Colon (tissue), 2 donors: ENCODE data around the gene CDH10.

Experiments used
- FAIRE-seq: peaks from 2 replicates; lab custom pipeline; 2012; peaks lifted over from hg19 to GRCh38; lab: Jason Lieb, UNC
- donor health status: control.
- donor health status: control.

CDH10 gene

GRCh38 chr5:24598956-24599355 lies 45.8 kb downstream of the CDH10 start:
- no peak for FAIRE-seq

- no peak for FAIRE-seq
These were observed 49.4 kb downstream of the CDH10 start for GRCh38 chr5:24595329-24595728.

- FAIRE-seq: no peak
These were observed 53.4 kb downstream of the CDH10 start for GRCh38 chr5:24591426-24591825.

GRCh38 chr5:24589566-24589965 lies 55.2 kb downstream of the CDH10 start:
- no peak for FAIRE-seq

- no peak for FAIRE-seq
These were observed 59.0 kb downstream of the CDH10 start for GRCh38 chr5:24585751-24586150.

GRCh38 chr5:24571302-24571701 lies 73.5 kb downstream of the CDH10 start:
- FAIRE-seq: no peak

- no peak for FAIRE-seq
These were observed 77.8 kb downstream of the CDH10 start for GRCh38 chr5:24566933-24567332.

GRCh38 chr5:24555229-24555628 lies 89.5 kb downstream of the CDH10 start:
- no peak for FAIRE-seq

- no peak for FAIRE-seq
These were observed 97.6 kb downstream of the CDH10 start for GRCh38 chr5:24547132-24547531.

GRCh38 chr5:24539613-24540012 lies 105.2 kb downstream of the CDH10 start:
- FAIRE-seq: no peak

GRCh38 chr5:24538346-24538745 lies 106.4 kb downstream of the CDH10 start:
- no peak for FAIRE-seq

- no peak for FAIRE-seq
These were observed 109.1 kb downstream of the CDH10 start for GRCh38 chr5:24535646-24536045.

- FAIRE-seq: no peak
These were observed 113.9 kb downstream of the CDH10 start for GRCh38 chr5:24530906-24531305.

GRCh38 chr5:24525414-24525813 lies 119.4 kb downstream of the CDH10 start:
- FAIRE-seq: no peak

GRCh38 chr5:24512423-24512822 lies 132.4 kb downstream of the CDH10 start:
- no peak for FAIRE-seq

- FAIRE-seq: no peak
These were observed 134.2 kb downstream of the CDH10 start for GRCh38 chr5:24510523-24510988.

- FAIRE-seq: no peak
These were observed 134.8 kb downstream of the CDH10 start for GRCh38 chr5:24509943-24510342.

GRCh38 chr5:24505258-24505657 lies 139.5 kb downstream of the CDH10 start:
- FAIRE-seq: no peak

GRCh38 chr5:24497591-24498157 lies 147.1 kb downstream of the CDH10 start:
- no peak for FAIRE-seq

GRCh38 chr5:24497145-24497544 lies 147.6 kb downstream of the CDH10 start:
- FAIRE-seq: no peak

- no peak for FAIRE-seq
These were observed 148.5 kb downstream of the CDH10 start for GRCh38 chr5:24496268-24496667.

- FAIRE-seq: no peak
These were observed 152.5 kb downstream of the CDH10 start for GRCh38 chr5:24492229-24492628.

GRCh38 chr5:24491490-24491889 lies 153.3 kb downstream of the CDH10 start:
- FAIRE-seq: no peak

- no peak for FAIRE-seq
These were observed 157.2 kb downstream of the CDH10 start for GRCh38 chr5:24487368-24488229.
